GM12801 (cell line): Measurements from ENCODE around the gene MTREX.

Experiments used
- CTCF ChIP-seq: IDR thresholded peaks from one replicate; pipeline ENCODE4 v1.5.1; 2011; ENCODE audit warnings: control low read depth; ENCODE audit not compliant: insufficient read length; ENCODE audit errors: extremely low read depth

MTREX gene

GRCh38 chr5:55470282-55470681, 162.5 kb downstream of the MTREX start:
- no peak for TF ChIP-seq CTCF

- no peak for TF ChIP-seq CTCF
Observed at GRCh38 chr5:55471468-55471867, 163.7 kb downstream of the MTREX start.

GRCh38 chr5:55472642-55473041, 164.9 kb downstream of the MTREX start:
- no peak for TF ChIP-seq CTCF
